Measurements from ENCODE around the gene IQGAP1. TPM values are rescaled to one million over a fixed set of nuclear protein-coding genes. Genes with fewer than 3 reads are reported as not detected.
"Not testable (repeated sequence)": the region's sequence is repeated elsewhere in the genome, so short reads cannot be mapped to it uniquely, and the experiment has no call there.

IQGAP1 gene
- total RNA-seq, 2 donors from 2014 or later: 224 TPM

- ATAC-seq (replicated peaks): no peak
- H3K27ac Mint-ChIP-seq: peak overlapping the region; percentile 20
- no peak overlapping the region for H3K4me3 Mint-ChIP-seq
- H3K4me1 Mint-ChIP-seq: peaks cover 5% of the 10 kb centered on the region
- H3K9me3 Mint-ChIP-seq: no peaks in the 10 kb centered on the region
- H3K36me3 Mint-ChIP-seq (ENCODE audit: low read depth): peaks cover 98% of the 10 kb centered on the region
- no peaks in the 10 kb centered on the region for H3K27me3 Mint-ChIP-seq
Measured at GRCh38 chr15:90487186-90487585, 99.1 kb downstream of the IQGAP1 start.

- H3K27ac Mint-ChIP-seq: peak overlapping the region; percentile 10
- H3K36me3 Mint-ChIP-seq (ENCODE audit: low read depth): peaks cover 98% of the 10 kb centered on the region
Measured at GRCh38 chr15:90489514-90489913, 101.5 kb downstream of the IQGAP1 start.

GRCh38 chr15:90489944-90490343 is 101.9 kb downstream of the IQGAP1 start:
- Mint-ChIP-seq H3K27me3 (no peaks in the 10 kb centered on the region), H3K4me3 (no peak overlapping the region), H3K36me3 (ENCODE audit: low read depth) (peaks cover 98% of the 10 kb centered on the region), H3K9me3 (no peaks in the 10 kb centered on the region), H3K4me1 (peaks cover 11% of the 10 kb centered on the region), H3K27ac (peak overlapping the region; percentile 10)
- ATAC-seq (replicated peaks): no peak

More at GRCh38 chr15:90489514-90489913, 101.5 kb downstream of the IQGAP1 start:
- H3K27me3 Mint-ChIP-seq: no peaks in the 10 kb centered on the region
- no peak for ATAC-seq (replicated peaks)
- no peak overlapping the region for H3K4me3 Mint-ChIP-seq
- no peaks in the 10 kb centered on the region for H3K9me3 Mint-ChIP-seq
- H3K4me1 Mint-ChIP-seq: peaks cover 11% of the 10 kb centered on the region

- Mint-ChIP-seq H3K4me3 (no peak overlapping the region), H3K9me3 (no peaks in the 10 kb centered on the region), H3K27ac (peak overlapping the region; percentile 68), H3K27me3 (no peaks in the 10 kb centered on the region), H3K36me3 (ENCODE audit: low read depth) (peaks cover 99% of the 10 kb centered on the region), H3K4me1 (peaks cover 6% of the 10 kb centered on the region)
- ATAC-seq (replicated peaks): no peak
Measured at GRCh38 chr15:90493647-90494046, 105.6 kb downstream of the IQGAP1 start.

- no peaks in the 10 kb centered on the region for H3K9me3 Mint-ChIP-seq
- H3K4me3 Mint-ChIP-seq: no peak overlapping the region
- no peak for ATAC-seq (replicated peaks)
- H3K4me1 Mint-ChIP-seq: peaks cover 6% of the 10 kb centered on the region
- peaks cover 99% of the 10 kb centered on the region for H3K36me3 Mint-ChIP-seq (ENCODE audit: low read depth)
- no peak overlapping the region for H3K27ac Mint-ChIP-seq
- no peaks in the 10 kb centered on the region for H3K27me3 Mint-ChIP-seq
Measured at GRCh38 chr15:90495067-90495466, 107.0 kb downstream of the IQGAP1 start.

GRCh38 chr15:90496791-90497190 is 108.7 kb downstream of the IQGAP1 start:
- Mint-ChIP-seq H3K27ac (no peak overlapping the region), H3K4me1 (peaks cover 6% of the 10 kb centered on the region)

GRCh38 chr15:90497376-90497775 is 109.3 kb downstream of the IQGAP1 start:
- Mint-ChIP-seq H3K9me3 (no peaks in the 10 kb centered on the region), H3K27ac (no peak overlapping the region), H3K4me1 (peaks cover 6% of the 10 kb centered on the region), H3K4me3 (no peak overlapping the region), H3K36me3 (ENCODE audit: low read depth) (peaks cover 99% of the 10 kb centered on the region), H3K27me3 (no peaks in the 10 kb centered on the region)
- ATAC-seq (replicated peaks): no peak

More at GRCh38 chr15:90496791-90497190, 108.7 kb downstream of the IQGAP1 start:
- Mint-ChIP-seq H3K36me3 (ENCODE audit: low read depth) (peaks cover 100% of the 10 kb centered on the region), H3K27me3 (no peaks in the 10 kb centered on the region), H3K9me3 (no peaks in the 10 kb centered on the region), H3K4me3 (no peak overlapping the region)
- ATAC-seq (replicated peaks): no peak

- H3K27me3 Mint-ChIP-seq: no peaks in the 10 kb centered on the region
- no peak overlapping the region for H3K27ac Mint-ChIP-seq
- H3K4me3 Mint-ChIP-seq: no peak overlapping the region
- H3K4me1 Mint-ChIP-seq: peaks cover 6% of the 10 kb centered on the region
- H3K9me3 Mint-ChIP-seq: no peaks in the 10 kb centered on the region
- peaks cover 99% of the 10 kb centered on the region for H3K36me3 Mint-ChIP-seq (ENCODE audit: low read depth)
- ATAC-seq (replicated peaks): no peak
Measured at GRCh38 chr15:90497912-90498311, 109.9 kb downstream of the IQGAP1 start.

GRCh38 chr15:90500171-90500570 is 112.1 kb downstream of the IQGAP1 start:
- peaks cover 81% of the 10 kb centered on the region for H3K36me3 Mint-ChIP-seq (ENCODE audit: low read depth)
- no peak overlapping the region for H3K27ac Mint-ChIP-seq
- no peaks in the 10 kb centered on the region for H3K27me3 Mint-ChIP-seq
- H3K9me3 Mint-ChIP-seq: no peaks in the 10 kb centered on the region
- H3K4me3 Mint-ChIP-seq: no peak overlapping the region
- ATAC-seq (replicated peaks): no peak
- no peaks in the 10 kb centered on the region for H3K4me1 Mint-ChIP-seq

GRCh38 chr15:90501898-90502297 is 113.9 kb downstream of the IQGAP1 start:
- Mint-ChIP-seq H3K27ac (peak overlapping the region; percentile 26), H3K27me3 (no peaks in the 10 kb centered on the region), H3K9me3 (no peaks in the 10 kb centered on the region), H3K36me3 (ENCODE audit: low read depth) (peaks cover 64% of the 10 kb centered on the region), H3K4me1 (no peaks in the 10 kb centered on the region), H3K4me3 (no peak overlapping the region)
- no peak for ATAC-seq (replicated peaks)

GRCh38 chr15:90510781-90511180 is 122.7 kb downstream of the IQGAP1 start:
- H3K36me3 Mint-ChIP-seq (ENCODE audit: low read depth); H3K27me3 Mint-ChIP-seq; ATAC-seq (replicated peaks); H3K4me3 Mint-ChIP-seq; H3K9me3 Mint-ChIP-seq; H3K4me1 Mint-ChIP-seq; H3K27ac Mint-ChIP-seq: not testable (repeated sequence)

GRCh38 chr15:90511211-90511618 is 123.2 kb downstream of the IQGAP1 start:
- H3K4me3 Mint-ChIP-seq; H3K27me3 Mint-ChIP-seq; H3K9me3 Mint-ChIP-seq; H3K27ac Mint-ChIP-seq; H3K4me1 Mint-ChIP-seq; H3K36me3 Mint-ChIP-seq (ENCODE audit: low read depth); ATAC-seq (replicated peaks): not testable (repeated sequence)

GRCh38 chr15:90512276-90512675 is 124.2 kb downstream of the IQGAP1 start:
- H3K9me3 Mint-ChIP-seq: no peaks in the 10 kb centered on the region
- ATAC-seq (replicated peaks): no peak
- no peaks in the 10 kb centered on the region for H3K4me1 Mint-ChIP-seq
- H3K36me3 Mint-ChIP-seq (ENCODE audit: low read depth): no peaks in the 10 kb centered on the region
- H3K27ac Mint-ChIP-seq: no peak overlapping the region
- no peaks in the 10 kb centered on the region for H3K27me3 Mint-ChIP-seq
- H3K4me3 Mint-ChIP-seq: no peak overlapping the region

- ATAC-seq (replicated peaks): no peak
- Mint-ChIP-seq H3K27ac (no peak overlapping the region), H3K27me3 (no peaks in the 10 kb centered on the region), H3K9me3 (no peaks in the 10 kb centered on the region), H3K4me1 (no peaks in the 10 kb centered on the region), H3K36me3 (ENCODE audit: low read depth) (no peaks in the 10 kb centered on the region), H3K4me3 (no peak overlapping the region)
Measured at GRCh38 chr15:90512981-90513380, 124.9 kb downstream of the IQGAP1 start.

GRCh38 chr15:90513448-90513847 is 125.4 kb downstream of the IQGAP1 start:
- no peaks in the 10 kb centered on the region for H3K9me3 Mint-ChIP-seq
- H3K27ac Mint-ChIP-seq: no peak overlapping the region
- no peaks in the 10 kb centered on the region for H3K36me3 Mint-ChIP-seq (ENCODE audit: low read depth)
- no peaks in the 10 kb centered on the region for H3K4me1 Mint-ChIP-seq
- H3K4me3 Mint-ChIP-seq: no peak overlapping the region
- no peaks in the 10 kb centered on the region for H3K27me3 Mint-ChIP-seq
- no peak for ATAC-seq (replicated peaks)

- H3K4me1 Mint-ChIP-seq: not testable (repeated sequence)
Measured at GRCh38 chr15:90513893-90514292, 125.9 kb downstream of the IQGAP1 start.

More at GRCh38 chr15:90513893-90514292, 125.9 kb downstream of the IQGAP1 start:
- H3K4me3 Mint-ChIP-seq; H3K27me3 Mint-ChIP-seq; H3K36me3 Mint-ChIP-seq (ENCODE audit: low read depth); H3K9me3 Mint-ChIP-seq; H3K27ac Mint-ChIP-seq; ATAC-seq (replicated peaks): not testable (repeated sequence)

All from activated T-helper 17 cell treated with anti-CD3 and anti-CD28 coated beads, Interleukin-2, amount 50 U/mL, for 72 hours (primary cell).